PC-9 (cell line): ENCODE results near the gene GEMIN5.

ENCODE experiments used
- EZH2 ChIP-seq: fragments of 200-600 bp; sonication (generic); IDR thresholded peaks from 2 replicates; pipeline ENCODE4 v1.8.0; 2017; ENCODE audit warnings: antibody characterized with exemption, low read depth
- TF ChIP-seq, protein P1 (sequence below): fragments of 200-600 bp; sonication (generic); conservative IDR thresholded peaks from 2 replicates; pipeline ENCODE4 v1.6.1; 2017; ENCODE audit warnings: mixed run types, antibody characterized with exemption, mild to moderate bottlenecking, moderate library complexity

DNA sequence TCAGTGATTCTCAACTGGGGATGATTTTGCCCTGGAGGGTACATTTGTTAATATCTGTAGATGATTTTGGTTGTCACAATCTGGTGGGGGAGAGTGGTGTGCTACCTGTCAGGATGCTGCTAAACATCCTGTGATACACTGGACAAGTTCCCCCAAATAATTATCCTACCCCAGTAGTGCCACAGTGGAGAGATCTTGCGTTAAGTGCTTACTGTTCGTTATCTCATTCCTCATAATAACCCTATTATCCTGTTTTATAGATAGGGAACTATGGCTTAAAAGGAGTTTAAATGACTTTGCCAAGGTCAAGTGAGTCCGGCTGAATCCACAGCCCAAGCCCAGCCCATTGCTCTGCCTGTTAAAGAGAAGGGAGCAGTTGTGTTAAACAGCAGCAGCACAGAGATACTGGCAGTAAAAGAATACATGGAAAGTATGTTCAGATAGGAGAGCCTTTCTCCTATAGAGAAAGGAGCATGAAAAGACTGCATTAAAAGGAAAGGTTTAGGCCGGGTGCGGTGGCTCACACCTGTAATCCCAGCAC is 64.2 kb downstream of the GEMIN5 start:
- TF ChIP-seq, protein P1, sequence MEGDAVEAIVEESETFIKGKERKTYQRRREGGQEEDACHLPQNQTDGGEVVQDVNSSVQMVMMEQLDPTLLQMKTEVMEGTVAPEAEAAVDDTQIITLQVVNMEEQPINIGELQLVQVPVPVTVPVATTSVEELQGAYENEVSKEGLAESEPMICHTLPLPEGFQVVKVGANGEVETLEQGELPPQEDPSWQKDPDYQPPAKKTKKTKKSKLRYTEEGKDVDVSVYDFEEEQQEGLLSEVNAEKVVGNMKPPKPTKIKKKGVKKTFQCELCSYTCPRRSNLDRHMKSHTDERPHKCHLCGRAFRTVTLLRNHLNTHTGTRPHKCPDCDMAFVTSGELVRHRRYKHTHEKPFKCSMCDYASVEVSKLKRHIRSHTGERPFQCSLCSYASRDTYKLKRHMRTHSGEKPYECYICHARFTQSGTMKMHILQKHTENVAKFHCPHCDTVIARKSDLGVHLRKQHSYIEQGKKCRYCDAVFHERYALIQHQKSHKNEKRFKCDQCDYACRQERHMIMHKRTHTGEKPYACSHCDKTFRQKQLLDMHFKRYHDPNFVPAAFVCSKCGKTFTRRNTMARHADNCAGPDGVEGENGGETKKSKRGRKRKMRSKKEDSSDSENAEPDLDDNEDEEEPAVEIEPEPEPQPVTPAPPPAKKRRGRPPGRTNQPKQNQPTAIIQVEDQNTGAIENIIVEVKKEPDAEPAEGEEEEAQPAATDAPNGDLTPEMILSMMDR, result no peak
- TF ChIP-seq EZH2, result no peak
